ENCODE measurements around the gene DNHD1.

The DNHD1 gene

DNA sequence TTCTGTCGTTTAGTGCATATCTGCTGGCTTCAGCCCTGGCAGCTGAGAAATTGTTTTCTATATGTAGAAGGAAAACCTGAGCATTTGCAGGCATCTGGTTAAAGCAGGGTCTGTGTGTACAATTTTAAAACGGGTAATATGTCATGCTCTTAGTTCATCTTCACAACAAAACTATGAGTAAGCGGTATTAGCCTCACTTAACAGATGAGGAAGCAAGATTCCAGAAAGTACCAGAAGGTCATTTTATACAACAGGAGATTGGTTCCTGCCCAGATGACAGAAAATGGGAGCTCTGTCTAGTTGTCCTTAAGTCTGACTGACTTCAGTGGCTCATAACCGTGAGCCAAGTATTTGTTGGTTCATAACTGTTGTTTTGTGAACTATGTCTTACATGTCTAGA lies 14.6 kb upstream of the DNHD1 start:
- Histone ChIP-seq H3K4me1 (ENCODE audit: control insufficient read depth, insufficient read depth, low read length) (peaks cover 22% of the 10 kb centered on the region), H3K27me3 (ENCODE audit: control insufficient read depth, insufficient read depth, low read length) (no peaks in the 10 kb centered on the region), H3K36me3 (ENCODE audit: insufficient read depth, low read length) (peaks cover 53% of the 10 kb centered on the region), H3K4me3 (ENCODE audit: low read length) (peak overlapping the region; percentile 88), H3K9me3 (replicated peaks; ENCODE audit: low read length) (no peaks in the 10 kb centered on the region), H3K4me2 (ENCODE audit: low read length) (peak overlapping the region; percentile 98), H3K9ac (ENCODE audit: low read depth, low read length) (peak overlapping the region; percentile 98)

- Histone ChIP-seq H3K4me2 (ENCODE audit: low read length) (peak overlapping the region; percentile 98), H3K36me3 (ENCODE audit: insufficient read depth, low read length) (peaks cover 47% of the 10 kb centered on the region), H3K4me1 (ENCODE audit: control insufficient read depth, insufficient read depth, low read length) (peaks cover 22% of the 10 kb centered on the region), H3K27me3 (ENCODE audit: control insufficient read depth, insufficient read depth, low read length) (no peaks in the 10 kb centered on the region), H3K4me3 (ENCODE audit: low read length) (no peak overlapping the region), H3K9me3 (replicated peaks; ENCODE audit: low read length) (no peaks in the 10 kb centered on the region), H3K9ac (ENCODE audit: low read depth, low read length) (peak overlapping the region; percentile 98)
These were observed 14.1 kb upstream of the DNHD1 start for GRCh38 chr11:6483015-6483414.

- Histone ChIP-seq H3K36me3 (ENCODE audit: insufficient read depth, low read length) (peaks cover 31% of the 10 kb centered on the region), H3K9ac (ENCODE audit: low read depth, low read length) (no peak overlapping the region), H3K4me3 (ENCODE audit: low read length) (no peak overlapping the region), H3K4me1 (ENCODE audit: control insufficient read depth, insufficient read depth, low read length) (peaks cover 12% of the 10 kb centered on the region), H3K27me3 (ENCODE audit: control insufficient read depth, insufficient read depth, low read length) (no peaks in the 10 kb centered on the region), H3K9me3 (replicated peaks; ENCODE audit: low read length) (no peaks in the 10 kb centered on the region), H3K4me2 (ENCODE audit: low read length) (no peak overlapping the region)
These were observed 11.4 kb upstream of the DNHD1 start for GRCh38 chr11:6485661-6486060.

DNA sequence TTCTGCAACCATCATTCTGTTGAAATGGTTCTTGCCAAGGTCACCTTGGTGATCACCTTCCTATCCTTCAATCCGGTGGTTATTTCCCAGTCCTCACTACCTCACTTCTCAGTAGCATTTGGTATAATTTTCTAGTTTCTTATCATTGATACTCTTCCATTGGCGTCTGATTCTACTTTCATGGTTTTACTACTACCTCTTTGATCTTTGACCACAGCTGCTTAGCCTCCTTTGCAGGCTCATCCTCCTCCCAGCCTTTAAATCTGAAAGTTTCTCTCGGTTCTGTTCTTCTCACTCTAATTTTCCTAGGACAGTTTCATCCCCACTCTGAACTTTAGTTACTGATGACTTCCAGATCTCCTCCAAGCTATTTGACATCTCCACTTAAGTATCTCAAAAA lies 10.8 kb upstream of the DNHD1 start:
- no peaks in the 10 kb centered on the region for H3K27me3 ChIP-seq (ENCODE audit: control insufficient read depth, insufficient read depth, low read length)
- H3K4me1 ChIP-seq (ENCODE audit: control insufficient read depth, insufficient read depth, low read length), result peaks cover 12% of the 10 kb centered on the region
- H3K36me3 ChIP-seq (ENCODE audit: insufficient read depth, low read length), result peaks cover 31% of the 10 kb centered on the region
- H3K4me3 ChIP-seq (ENCODE audit: low read length), result no peak overlapping the region
- no peak overlapping the region for H3K9ac ChIP-seq (ENCODE audit: low read depth, low read length)
- H3K4me2 ChIP-seq (ENCODE audit: low read length), result no peak overlapping the region
- H3K9me3 ChIP-seq (replicated peaks; ENCODE audit: low read length), result no peaks in the 10 kb centered on the region

- H3K27me3 ChIP-seq (ENCODE audit: control insufficient read depth, insufficient read depth, low read length), result no peaks in the 10 kb centered on the region
- H3K9me3 ChIP-seq (replicated peaks; ENCODE audit: low read length), result no peaks in the 10 kb centered on the region
- H3K36me3 ChIP-seq (ENCODE audit: insufficient read depth, low read length), result peaks cover 31% of the 10 kb centered on the region
- H3K4me2 ChIP-seq (ENCODE audit: low read length), result no peak overlapping the region
- no peak overlapping the region for H3K9ac ChIP-seq (ENCODE audit: low read depth, low read length)
- H3K4me3 ChIP-seq (ENCODE audit: low read length), result no peak overlapping the region
- H3K4me1 ChIP-seq (ENCODE audit: control insufficient read depth, insufficient read depth, low read length), result peaks cover 12% of the 10 kb centered on the region
These were observed 10.1 kb upstream of the DNHD1 start for GRCh38 chr11:6486938-6487337.

DNA sequence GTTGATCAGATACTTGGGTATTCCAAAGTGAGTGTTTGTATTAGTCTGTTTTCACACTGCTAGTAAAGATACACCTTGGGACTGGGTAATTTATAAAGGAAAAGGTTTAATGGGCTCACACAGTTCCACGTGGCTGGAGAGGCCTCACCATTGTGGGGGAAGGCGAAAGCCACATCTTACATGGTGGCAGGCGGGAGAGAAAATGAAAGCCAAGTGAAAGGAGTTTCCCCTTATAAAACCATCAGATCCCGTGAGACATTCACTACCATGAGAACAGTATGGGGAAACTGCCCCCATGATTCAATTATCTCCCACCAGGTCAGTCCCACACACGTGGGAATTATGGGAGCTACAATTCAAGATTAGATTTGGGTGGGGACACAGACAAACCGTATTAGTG lies 8.7 kb upstream of the DNHD1 start:
- Histone ChIP-seq H3K4me3 (ENCODE audit: low read length) (no peak overlapping the region), H3K27me3 (ENCODE audit: control insufficient read depth, insufficient read depth, low read length) (no peaks in the 10 kb centered on the region), H3K9me3 (replicated peaks; ENCODE audit: low read length) (no peaks in the 10 kb centered on the region), H3K36me3 (ENCODE audit: insufficient read depth, low read length) (peaks cover 23% of the 10 kb centered on the region), H3K4me1 (ENCODE audit: control insufficient read depth, insufficient read depth, low read length) (no peaks in the 10 kb centered on the region), H3K9ac (ENCODE audit: low read depth, low read length) (no peak overlapping the region), H3K4me2 (ENCODE audit: low read length) (no peak overlapping the region)

GRCh38 chr11:6488821-6489220 lies 8.3 kb upstream of the DNHD1 start:
- no peaks in the 10 kb centered on the region for H3K4me1 ChIP-seq (ENCODE audit: control insufficient read depth, insufficient read depth, low read length)
- H3K9ac ChIP-seq (ENCODE audit: low read depth, low read length), result no peak overlapping the region
- no peak overlapping the region for H3K4me3 ChIP-seq (ENCODE audit: low read length)
- H3K36me3 ChIP-seq (ENCODE audit: insufficient read depth, low read length), result peaks cover 19% of the 10 kb centered on the region
- no peaks in the 10 kb centered on the region for H3K27me3 ChIP-seq (ENCODE audit: control insufficient read depth, insufficient read depth, low read length)
- no peak overlapping the region for H3K4me2 ChIP-seq (ENCODE audit: low read length)
- no peaks in the 10 kb centered on the region for H3K9me3 ChIP-seq (replicated peaks; ENCODE audit: low read length)

DNA sequence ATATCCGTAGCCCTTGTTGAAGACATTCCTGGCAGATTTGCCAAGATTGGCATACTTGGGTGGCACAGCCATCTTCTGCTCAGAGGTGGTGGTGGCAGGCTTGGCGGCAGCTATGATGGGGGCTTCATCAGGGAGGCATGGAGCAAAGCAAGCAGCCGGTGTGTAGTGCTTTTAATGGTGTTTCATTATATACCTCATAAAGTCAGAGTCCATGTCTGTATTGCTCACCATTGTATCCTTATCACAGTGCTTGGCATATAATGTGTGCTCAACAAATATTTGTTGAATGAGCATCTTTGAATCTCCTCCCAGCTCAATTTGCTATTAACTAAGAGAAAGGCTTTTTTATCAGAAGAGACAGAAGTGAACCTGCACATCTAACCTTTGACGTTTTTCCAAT lies 7.8 kb upstream of the DNHD1 start:
- Histone ChIP-seq H3K9me3 (replicated peaks; ENCODE audit: low read length) (no peaks in the 10 kb centered on the region), H3K4me1 (ENCODE audit: control insufficient read depth, insufficient read depth, low read length) (no peaks in the 10 kb centered on the region), H3K9ac (ENCODE audit: low read depth, low read length) (no peak overlapping the region), H3K36me3 (ENCODE audit: insufficient read depth, low read length) (peaks cover 19% of the 10 kb centered on the region), H3K4me2 (ENCODE audit: low read length) (no peak overlapping the region), H3K27me3 (ENCODE audit: control insufficient read depth, insufficient read depth, low read length) (no peaks in the 10 kb centered on the region), H3K4me3 (ENCODE audit: low read length) (no peak overlapping the region)

- Histone ChIP-seq H3K36me3 (ENCODE audit: insufficient read depth, low read length) (peaks cover 6% of the 10 kb centered on the region), H3K9ac (ENCODE audit: low read depth, low read length) (no peak overlapping the region), H3K4me3 (ENCODE audit: low read length) (no peak overlapping the region), H3K4me2 (ENCODE audit: low read length) (no peak overlapping the region), H3K4me1 (ENCODE audit: control insufficient read depth, insufficient read depth, low read length) (peaks cover 8% of the 10 kb centered on the region), H3K27me3 (ENCODE audit: control insufficient read depth, insufficient read depth, low read length) (no peaks in the 10 kb centered on the region), H3K9me3 (replicated peaks; ENCODE audit: low read length) (no peaks in the 10 kb centered on the region)
These were observed 1.0 kb downstream of the DNHD1 start for GRCh38 chr11:6498121-6498520.

DNA sequence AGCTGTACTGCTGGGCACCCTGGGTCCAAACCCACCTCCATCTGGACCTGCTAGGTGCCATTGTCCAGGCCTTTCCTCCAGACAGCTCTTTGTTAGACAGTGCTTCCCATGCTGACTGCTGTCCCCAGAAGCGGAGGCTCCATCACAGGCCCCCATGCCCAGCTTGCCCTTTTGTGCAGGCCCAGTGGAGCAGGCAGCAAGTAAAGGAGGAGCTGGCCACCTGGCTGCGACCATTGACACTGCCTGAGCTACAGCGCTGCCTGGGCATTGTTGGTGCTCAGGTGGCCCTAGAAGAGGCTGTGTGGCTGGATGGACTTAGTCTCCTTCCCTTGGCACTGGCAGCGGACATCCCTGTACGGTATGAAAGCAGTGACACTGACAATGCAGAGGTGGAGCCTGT lies 1.5 kb downstream of the DNHD1 start:
- Histone ChIP-seq H3K27me3 (ENCODE audit: control insufficient read depth, insufficient read depth, low read length) (no peaks in the 10 kb centered on the region), H3K4me1 (ENCODE audit: control insufficient read depth, insufficient read depth, low read length) (peaks cover 8% of the 10 kb centered on the region), H3K36me3 (ENCODE audit: insufficient read depth, low read length) (peaks cover 5% of the 10 kb centered on the region), H3K4me3 (ENCODE audit: low read length) (no peak overlapping the region), H3K4me2 (ENCODE audit: low read length) (no peak overlapping the region), H3K9ac (ENCODE audit: low read depth, low read length) (no peak overlapping the region), H3K9me3 (replicated peaks; ENCODE audit: low read length) (no peaks in the 10 kb centered on the region)

DNA sequence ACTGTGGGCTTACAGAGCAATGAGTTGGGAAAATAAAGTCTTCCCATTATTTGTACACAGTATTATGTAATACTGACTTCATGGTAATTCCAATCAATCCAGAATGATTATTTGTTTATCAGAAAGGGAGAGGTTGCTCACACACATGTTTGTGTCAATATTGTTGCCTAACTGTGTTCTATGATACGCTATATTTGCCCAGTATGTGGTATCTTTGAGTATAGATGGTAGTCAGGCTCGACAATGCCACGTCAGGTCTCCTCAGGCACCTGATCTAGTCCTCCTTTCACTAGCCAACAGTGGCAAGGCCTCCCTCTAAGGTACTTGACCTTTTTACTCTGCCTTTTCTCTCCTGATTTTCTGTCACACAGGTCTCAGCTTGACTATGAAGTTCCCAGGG lies 5.3 kb downstream of the DNHD1 start:
- Histone ChIP-seq H3K9ac (ENCODE audit: low read depth, low read length) (no peak overlapping the region), H3K36me3 (ENCODE audit: insufficient read depth, low read length) (peaks cover 5% of the 10 kb centered on the region), H3K4me1 (ENCODE audit: control insufficient read depth, insufficient read depth, low read length) (peaks cover 17% of the 10 kb centered on the region), H3K9me3 (replicated peaks; ENCODE audit: low read length) (no peaks in the 10 kb centered on the region), H3K27me3 (ENCODE audit: control insufficient read depth, insufficient read depth, low read length) (no peaks in the 10 kb centered on the region), H3K4me2 (ENCODE audit: low read length) (no peak overlapping the region), H3K4me3 (ENCODE audit: low read length) (no peak overlapping the region)

DNA sequence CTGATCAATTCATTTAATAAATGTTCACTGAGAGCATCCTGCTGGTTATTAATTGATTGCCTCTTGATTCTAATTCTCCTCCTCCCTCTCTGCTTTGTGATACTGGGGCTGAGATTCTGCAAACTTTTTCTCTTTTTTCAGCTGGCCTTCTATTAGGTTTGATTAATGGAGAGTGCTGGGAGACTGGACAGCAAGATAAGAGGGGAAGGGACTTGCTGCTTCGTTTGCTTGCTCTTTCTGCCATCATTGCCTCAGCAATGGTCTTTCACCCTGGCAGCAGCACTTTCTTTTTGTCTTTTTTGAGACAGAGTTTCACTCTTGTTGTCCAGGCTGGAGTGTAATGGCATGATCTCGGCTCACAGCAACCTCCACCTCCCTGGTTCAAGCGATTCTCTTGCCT lies 7.1 kb downstream of the DNHD1 start:
- H3K9ac ChIP-seq (ENCODE audit: low read depth, low read length), result no peak overlapping the region
- H3K4me3 ChIP-seq (ENCODE audit: low read length), result no peak overlapping the region
- H3K4me2 ChIP-seq (ENCODE audit: low read length), result no peak overlapping the region
- H3K4me1 ChIP-seq (ENCODE audit: control insufficient read depth, insufficient read depth, low read length), result peaks cover 15% of the 10 kb centered on the region
- no peaks in the 10 kb centered on the region for H3K9me3 ChIP-seq (replicated peaks; ENCODE audit: low read length)
- no peaks in the 10 kb centered on the region for H3K27me3 ChIP-seq (ENCODE audit: control insufficient read depth, insufficient read depth, low read length)
- H3K36me3 ChIP-seq (ENCODE audit: insufficient read depth, low read length), result peaks cover 10% of the 10 kb centered on the region
